Keratinocyte (primary cell): ENCODE results near the gene ITGA2.

Source experiments
- CTCF ChIP-seq, 3 experiments: IDR thresholded peaks in 1 of 3; conservative IDR thresholded peaks in 1 of 3; optimal IDR thresholded peaks in 1 of 3; 2 replicates in 2 of 3; 3 replicates in 1 of 3; pipeline versions ENCODE3 to v1.5.1; 2011; ENCODE audit warnings: low read length in 3 of 3, mild to moderate bottlenecking in 3 of 3, moderate library complexity in 2 of 3, control low read depth in 1 of 3, inconsistent platforms in 1 of 3; ENCODE audit not compliant: insufficient read depth in 2 of 3; ENCODE audit errors: extremely low read depth in 1 of 3
- EZH2 ChIP-seq: IDR thresholded peaks from one replicate; pipeline ENCODE4 v1.6.1; 2012; ENCODE audit warnings: inconsistent platforms, mild to moderate bottlenecking, low read length, moderate library complexity

DNA sequence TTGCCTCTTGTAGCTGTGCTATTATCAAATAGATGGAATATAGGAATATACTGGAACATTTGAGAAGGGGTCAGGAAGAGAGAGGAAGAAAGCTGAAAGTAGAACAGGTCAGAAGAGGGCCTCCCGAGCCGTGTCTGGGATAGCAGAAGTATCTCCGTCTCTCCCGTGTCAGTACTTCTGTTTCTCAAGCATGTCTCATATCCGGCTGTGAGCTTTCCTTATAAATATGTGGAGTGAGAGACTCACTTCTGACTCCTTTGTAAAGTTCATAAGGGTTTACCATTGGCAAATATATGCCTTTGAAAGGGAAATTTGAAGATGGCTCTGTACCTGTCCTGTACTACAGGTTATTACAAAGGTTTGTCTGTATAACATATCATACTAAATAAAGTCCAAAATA, 70.1 kb downstream of the ITGA2 start:
- no peak for TF ChIP-seq CTCF (optimal IDR thresholded peaks at IDR 0.05 in 1 of 3, IDR thresholded peaks at IDR 0.05 in 1 of 3, conservative IDR thresholded peaks at IDR 0.05 in 1 of 3; ENCODE audit: extremely low read depth in 1 of 3, insufficient read depth in 2 of 3, low read length in 3 of 3)
- TF ChIP-seq EZH2, result no peak
